ENCODE results near the gene POLH. TPM values are rescaled to one million over a fixed set of nuclear protein-coding genes. Genes with fewer than 3 reads are reported as not detected.

Gene POLH
- total and polyA plus RNA-seq, 9 of the 15 experiments (the other 6 are each of a cell fraction or from before 2014, with no cell fraction given): 5.8 to 31.6 (median 20.6) TPM

DNA sequence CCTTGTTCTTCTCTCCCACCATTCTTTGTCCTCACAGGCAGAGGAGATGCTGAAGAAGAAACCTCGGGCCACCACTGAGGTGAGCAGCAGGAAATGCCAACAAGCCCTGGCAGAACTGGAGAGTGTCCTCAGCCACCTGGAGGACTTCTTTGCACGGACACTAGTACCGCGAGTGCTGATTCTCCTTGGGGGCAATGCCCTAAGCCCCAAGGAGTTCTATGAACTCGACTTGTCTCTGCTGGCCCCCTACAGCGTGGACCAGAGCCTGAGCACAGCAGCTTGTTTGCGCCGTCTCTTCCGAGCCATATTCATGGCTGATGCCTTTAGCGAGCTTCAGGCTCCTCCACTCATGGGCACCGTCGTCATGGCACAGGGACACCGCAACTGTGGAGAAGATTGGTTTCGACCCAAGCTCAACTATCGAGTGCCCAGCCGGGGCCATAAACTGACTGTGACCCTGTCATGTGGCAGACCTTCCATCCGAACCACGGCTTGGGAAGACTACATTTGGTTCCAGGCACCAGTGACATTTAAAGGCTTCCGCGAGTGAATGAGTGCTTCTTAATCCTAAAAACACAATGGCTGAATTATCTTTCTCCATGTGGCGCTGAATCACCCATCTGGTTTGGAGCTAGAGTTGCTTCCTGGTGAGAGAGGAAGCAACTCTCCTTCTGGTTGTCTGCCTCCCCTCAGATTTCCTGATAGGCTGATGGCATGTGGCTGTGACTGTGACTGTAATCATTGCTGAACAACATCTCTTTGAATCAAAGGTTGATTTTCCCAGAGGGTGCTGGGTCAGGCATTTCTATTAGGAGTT lies 64.2 kb downstream of the POLH start:
- Histone ChIP-seq H2AFZ (ENCODE audit: low read depth, low read length) (no peak overlapping the region), H3K4me3 (peak overlapping the region; percentile 32), H3K79me2 (ENCODE audit: control insufficient read depth, insufficient read depth, low read length) (peaks cover 70% of the 10 kb centered on the region), H3K9me3 (replicated peaks; ENCODE audit: control insufficient read depth, insufficient read depth, low read depth, low read length) (no peaks in the 10 kb centered on the region), H4K20me1 (replicated peaks; ENCODE audit: control insufficient read depth, insufficient read depth, low read length) (peaks cover 17% of the 10 kb centered on the region), H3K27me3 (ENCODE audit: control insufficient read depth in 2 of 2, insufficient read depth in 2 of 2, low read length in 2 of 2) (no peaks in the 10 kb centered on the region; a peak in 1 of 5 replicates), H3K4me2 (ENCODE audit: insufficient read depth, low read length) (peak overlapping the region; percentile 98), H3K36me3 (ENCODE audit: control insufficient read depth, insufficient read depth, low read length) (peaks cover 62% of the 10 kb centered on the region), H3K4me1 (replicated peaks in 1 of 2; ENCODE audit: control insufficient read depth in 2 of 2, insufficient read depth in 2 of 2, low read length in 2 of 2) (peaks cover 38 to 39% of the 10 kb centered on the region in 2 experiments), H3K9me1 (ENCODE audit: control insufficient read depth, insufficient read depth, low read length) (no peaks in the 10 kb centered on the region), H3K9ac (ENCODE audit: insufficient read depth in 1 of 2, low read depth in 2 of 2, low read length in 2 of 2) (peak overlapping the region; percentile 41 to 78), H3K27ac (ENCODE audit: extremely low read depth, low read depth, low read length) (peak overlapping the region; percentile 77)
- BruUV-seq (replicated peaks): no TSS peak
- ChIA-PET CTCF (ENCODE audit: low intra/inter-chr PET ratio) (no interaction called here), POLR2A (interaction anchor here (0.6 to 10.9 kb wide), 9 partner anchors 8 to 394 kb away, joined by 3 to 206 read pairs (median 4); partner anchors contain the start of genes GTPBP2 and MAD2L1BP)
- in situ Hi-C loops (cut with MboI): no loop called here
- ATAC-seq (peak; percentile 20), DNase-seq (ENCODE audit: extremely low read depth in 1 of 4, low spot score in 3 of 4) (peak in 2 of 4 experiments; percentile 68 to 83), FAIRE-seq (peak; percentile 77)
- WGBS (ENCODE audit: insufficient coverage, low coverage, missing lambda C conversion rate): 62% methylated on average over 21 of the region's 21 CpGs
- intact Hi-C loops (cut with micrococcal nuclease): loop anchor here (10.0 kb wide), 1 partner anchor 585 kb away; the partner anchor contains the start of gene SLC29A1
- TF ChIP-seq, protein P1, sequence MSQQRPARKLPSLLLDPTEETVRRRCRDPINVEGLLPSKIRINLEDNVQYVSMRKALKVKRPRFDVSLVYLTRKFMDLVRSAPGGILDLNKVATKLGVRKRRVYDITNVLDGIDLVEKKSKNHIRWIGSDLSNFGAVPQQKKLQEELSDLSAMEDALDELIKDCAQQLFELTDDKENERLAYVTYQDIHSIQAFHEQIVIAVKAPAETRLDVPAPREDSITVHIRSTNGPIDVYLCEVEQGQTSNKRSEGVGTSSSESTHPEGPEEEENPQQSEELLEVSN (IDR thresholded peaks at IDR 0.05; ENCODE audit: borderline replicate concordance in 1 of 2, extremely low read depth in 1 of 2, insufficient read depth in 1 of 2, insufficient read length in 1 of 2, low read depth in 1 of 2, low read length in 1 of 2, poor library complexity in 1 of 2, severe bottlenecking in 1 of 2): peak in 1 of 2 experiments; percentile 12
- TF ChIP-seq, protein P2, sequence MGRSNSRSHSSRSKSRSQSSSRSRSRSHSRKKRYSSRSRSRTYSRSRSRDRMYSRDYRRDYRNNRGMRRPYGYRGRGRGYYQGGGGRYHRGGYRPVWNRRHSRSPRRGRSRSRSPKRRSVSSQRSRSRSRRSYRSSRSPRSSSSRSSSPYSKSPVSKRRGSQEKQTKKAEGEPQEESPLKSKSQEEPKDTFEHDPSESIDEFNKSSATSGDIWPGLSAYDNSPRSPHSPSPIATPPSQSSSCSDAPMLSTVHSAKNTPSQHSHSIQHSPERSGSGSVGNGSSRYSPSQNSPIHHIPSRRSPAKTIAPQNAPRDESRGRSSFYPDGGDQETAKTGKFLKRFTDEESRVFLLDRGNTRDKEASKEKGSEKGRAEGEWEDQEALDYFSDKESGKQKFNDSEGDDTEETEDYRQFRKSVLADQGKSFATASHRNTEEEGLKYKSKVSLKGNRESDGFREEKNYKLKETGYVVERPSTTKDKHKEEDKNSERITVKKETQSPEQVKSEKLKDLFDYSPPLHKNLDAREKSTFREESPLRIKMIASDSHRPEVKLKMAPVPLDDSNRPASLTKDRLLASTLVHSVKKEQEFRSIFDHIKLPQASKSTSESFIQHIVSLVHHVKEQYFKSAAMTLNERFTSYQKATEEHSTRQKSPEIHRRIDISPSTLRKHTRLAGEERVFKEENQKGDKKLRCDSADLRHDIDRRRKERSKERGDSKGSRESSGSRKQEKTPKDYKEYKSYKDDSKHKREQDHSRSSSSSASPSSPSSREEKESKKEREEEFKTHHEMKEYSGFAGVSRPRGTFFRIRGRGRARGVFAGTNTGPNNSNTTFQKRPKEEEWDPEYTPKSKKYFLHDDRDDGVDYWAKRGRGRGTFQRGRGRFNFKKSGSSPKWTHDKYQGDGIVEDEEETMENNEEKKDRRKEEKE (IDR thresholded peaks at IDR 0.05; ENCODE audit: borderline replicate concordance in 1 of 2, control insufficient read depth in 1 of 2, low read depth in 2 of 2, low read length in 1 of 2): no peak
- peak; percentile 92 for TF ChIP-seq CBFA2T3 (IDR thresholded peaks at IDR 0.05)
- no peak for TF ChIP-seq CREBBP (IDR thresholded peaks at IDR 0.05; ENCODE audit: low read depth, low read length)
- TF ChIP-seq, protein P3, sequence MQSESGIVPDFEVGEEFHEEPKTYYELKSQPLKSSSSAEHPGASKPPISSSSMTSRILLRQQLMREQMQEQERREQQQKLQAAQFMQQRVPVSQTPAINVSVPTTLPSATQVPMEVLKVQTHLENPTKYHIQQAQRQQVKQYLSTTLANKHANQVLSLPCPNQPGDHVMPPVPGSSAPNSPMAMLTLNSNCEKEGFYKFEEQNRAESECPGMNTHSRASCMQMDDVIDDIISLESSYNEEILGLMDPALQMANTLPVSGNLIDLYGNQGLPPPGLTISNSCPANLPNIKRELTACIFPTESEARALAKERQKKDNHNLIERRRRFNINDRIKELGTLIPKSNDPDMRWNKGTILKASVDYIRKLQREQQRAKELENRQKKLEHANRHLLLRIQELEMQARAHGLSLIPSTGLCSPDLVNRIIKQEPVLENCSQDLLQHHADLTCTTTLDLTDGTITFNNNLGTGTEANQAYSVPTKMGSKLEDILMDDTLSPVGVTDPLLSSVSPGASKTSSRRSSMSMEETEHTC (IDR thresholded peaks at IDR 0.05): peak; percentile 53; the same call in 1 of the 2 replicates
- TF ChIP-seq ZSCAN29 (IDR thresholded peaks at IDR 0.05): no peak
- TF ChIP-seq HDGF (IDR thresholded peaks at IDR 0.05): no peak
- TF ChIP-seq RBBP5 (IDR thresholded peaks at IDR 0.05; ENCODE audit: borderline replicate concordance, insufficient read depth, low read length, poor library complexity, severe bottlenecking): peak; percentile 67
- no peak for TF ChIP-seq HNRNPH1 (optimal IDR thresholded peaks at IDR 0.05; ENCODE audit: low read depth, low read length)
- no peak for TF ChIP-seq MTA1 (IDR thresholded peaks at IDR 0.05; ENCODE audit: borderline replicate concordance)
- TF ChIP-seq ZNF57 (CRISPR knock-in tag; IDR thresholded peaks at IDR 0.05): no peak
- peak; percentile 85 for TF ChIP-seq CBFA2T2 (conservative IDR thresholded peaks at IDR 0.05)
- TF ChIP-seq ZC3H8 (IDR thresholded peaks at IDR 0.05): no peak
- no peak for TF ChIP-seq KAT8 (IDR thresholded peaks at IDR 0.05; ENCODE audit: low read depth)
- peak; percentile 79 for TF ChIP-seq SPI1 (IDR thresholded peaks at IDR 0.05; ENCODE audit: borderline replicate concordance, low read depth, low read length)
